H1 (cell line): ENCODE measurements around the gene CSH1. TPM values are rescaled to one million over a fixed set of nuclear protein-coding genes. Genes with fewer than 3 reads are reported as not detected.

ENCODE experiments used
- CTCF ChIA-PET: fragments of 300-600 bp; sonication (Branson Sonifier 250); formaldehyde crosslinking; loops from one replicate; lab custom pipeline; 2021; ENCODE audit not compliant: partially characterized antibody; lab: Charles Lee
- POLR2A ChIA-PET: fragments of 300-600 bp; sonication (Branson Sonifier 250); formaldehyde crosslinking; loops from one replicate; lab custom pipeline; 2021; ENCODE audit warnings: inconsistent platforms; ENCODE audit not compliant: partially characterized antibody; lab: Charles Lee
- DNase-seq, 2 experiments: peaks; one replicate each; pipeline versions ENCODE4 v3.0.0 to v3.0.0-alpha.2; 2010 to 2022; ENCODE audit warnings: low spot score in 2 of 2, low read depth in 1 of 2, mixed read lengths in 1 of 2
- FAIRE-seq: peaks from 2 replicates; lab custom pipeline; 2011; peaks lifted over from hg19 to GRCh38; lab: Jason Lieb, UNC
- H2AFZ ChIP-seq: 2 replicates; pipeline ENCODE4 v1.8.1; 2012; ENCODE audit warnings: low read length, inconsistent platforms
- H2AK5ac ChIP-seq: 2 replicates; pipeline ENCODE4 v1.6.1; 2013; ENCODE audit warnings: low read depth, low read length
- H2BK120ac ChIP-seq: replicated peaks from 2 replicates; pipeline ENCODE3; 2013; ENCODE audit warnings: low read depth, low read length, inconsistent platforms
- H2BK12ac ChIP-seq: 2 replicates; pipeline ENCODE4 v1.6.1; 2013; ENCODE audit warnings: low read depth, low read length
- H2BK15ac ChIP-seq: 2 replicates; pipeline ENCODE4 v1.6.1; 2013; ENCODE audit warnings: low read length
- H2BK20ac ChIP-seq: 2 replicates; pipeline ENCODE4 v1.6.1; 2013; ENCODE audit warnings: low read length
- H2BK5ac ChIP-seq: 2 replicates; pipeline ENCODE4 v1.6.1; 2013; ENCODE audit warnings: low read depth, low read length
- H3K14ac ChIP-seq: 2 replicates; pipeline ENCODE4 v1.6.1; 2013; ENCODE audit warnings: inconsistent platforms; ENCODE audit not compliant: insufficient read length
- H3K18ac ChIP-seq: 2 replicates; pipeline ENCODE4 v1.6.1; 2013; ENCODE audit warnings: low read length; ENCODE audit errors: extremely low read depth
- H3K23ac ChIP-seq: 2 replicates; pipeline ENCODE4 v1.6.1; 2013; ENCODE audit warnings: inconsistent platforms; ENCODE audit not compliant: insufficient read length
- H3K23me2 ChIP-seq: 2 replicates; pipeline ENCODE4 v1.6.1; 2013; ENCODE audit warnings: low read depth, low read length
- H3K27ac ChIP-seq: 2 replicates; pipeline ENCODE4 v1.6.1; 2011; ENCODE audit warnings: low read depth, low read length, inconsistent platforms
- H3K27me3 ChIP-seq, 4 experiments: replicated peaks in 1 of 4; 1 replicate in 1 of 4; 2 replicates in 3 of 4; pipeline versions ENCODE4 v1.6.1 to v1.8.1; 2011 to 2013; ENCODE audit warnings: low read length in 3 of 4, mild to moderate bottlenecking in 3 of 4, inconsistent platforms in 2 of 4, mixed read lengths in 2 of 4, moderate library complexity in 1 of 4; ENCODE audit not compliant: control insufficient read depth in 3 of 4, insufficient read depth in 3 of 4; ENCODE audit errors: extremely low read depth in 1 of 4
- H3K36me3 ChIP-seq, 4 experiments: 2 replicates each; pipeline versions ENCODE4 v1.6.1 to v1.8.1; 2011 to 2013; ENCODE audit warnings: mild to moderate bottlenecking in 4 of 4, low read length in 3 of 4, moderate library complexity in 2 of 4, control low read depth in 1 of 4, inconsistent platforms in 1 of 4; ENCODE audit not compliant: insufficient read depth in 4 of 4, control insufficient read depth in 2 of 4
- H3K4ac ChIP-seq: replicated peaks from 2 replicates; pipeline ENCODE3; 2013; ENCODE audit warnings: low read length, low read depth, mixed read lengths, inconsistent platforms; ENCODE audit not compliant: insufficient read length
- H3K4me1 ChIP-seq, 4 experiments: replicated peaks in 1 of 4; 1 replicate in 1 of 4; 2 replicates in 3 of 4; pipeline versions ENCODE4 v1.6.1 to v1.8.1; 2011 to 2013; ENCODE audit warnings: low read length in 3 of 4, inconsistent platforms in 2 of 4, mixed read lengths in 1 of 4; ENCODE audit not compliant: insufficient read depth in 4 of 4, control insufficient read depth in 3 of 4
- H3K4me2 ChIP-seq, 2 experiments: 2 replicates each; pipeline versions ENCODE4 v1.6.1 to v1.8.1; 2011 to 2013; ENCODE audit warnings: low read depth in 2 of 2, low read length in 2 of 2, control low read depth in 1 of 2, inconsistent platforms in 1 of 2, mild to moderate bottlenecking in 1 of 2; ENCODE audit not compliant: insufficient read depth in 1 of 2
- H3K4me3 ChIP-seq, 4 experiments: fragments of 200-600, 300-600 bp in 1 of 4; sonication (generic), shearing (Covaris generic), sonication (Bioruptor Twin) in 1 of 4; 2 replicates each; pipeline versions ENCODE4 v1.5.1 to v1.8.1; 2011 to 2016; ENCODE audit warnings: low read length in 4 of 4, low read depth in 3 of 4, control low read depth in 2 of 4, inconsistent platforms in 2 of 4, mild to moderate bottlenecking in 2 of 4, mixed read lengths in 1 of 4, moderate library complexity in 1 of 4; ENCODE audit not compliant: insufficient read depth in 2 of 4; ENCODE audit errors: extremely low read depth in 1 of 4
- H3K56ac ChIP-seq: replicated peaks from 2 replicates; pipeline ENCODE3; 2013; ENCODE audit warnings: low read depth, mild to moderate bottlenecking, mixed read lengths, low read length, inconsistent platforms; ENCODE audit not compliant: insufficient read length
- H3K79me1 ChIP-seq: 2 replicates; pipeline ENCODE4 v1.6.1; 2013; ENCODE audit warnings: low read depth, low read length, control low read depth
- H3K79me2 ChIP-seq, 2 experiments: 2 replicates each; pipeline versions ENCODE4 v1.6.1 to v1.8.1; 2012 to 2013; ENCODE audit warnings: low read length in 2 of 2, mild to moderate bottlenecking in 2 of 2, inconsistent platforms in 1 of 2; ENCODE audit not compliant: insufficient read depth in 2 of 2, control insufficient read depth in 1 of 2
- H3K9ac ChIP-seq, 4 experiments: replicated peaks in 1 of 4; 1 replicate in 1 of 4; 2 replicates in 3 of 4; pipeline versions ENCODE4 v1.6.1 to v1.8.1; 2011 to 2013; ENCODE audit warnings: low read depth in 3 of 4, low read length in 3 of 4, control low read depth in 2 of 4, mild to moderate bottlenecking in 2 of 4, moderate library complexity in 2 of 4, inconsistent platforms in 1 of 4; ENCODE audit errors: extremely low read depth in 1 of 4
- H3K9me3 ChIP-seq, 2 experiments: 2 replicates each; pipeline versions ENCODE4 v1.6.1 to v1.8.1; 2012 to 2013; ENCODE audit warnings: mild to moderate bottlenecking in 2 of 2, moderate library complexity in 2 of 2, control low read depth in 1 of 2, inconsistent platforms in 1 of 2, low read depth in 1 of 2, low read length in 1 of 2, mixed read lengths in 1 of 2; ENCODE audit not compliant: insufficient read depth in 2 of 2
- H4K20me1 ChIP-seq, 2 experiments: replicated peaks in 1 of 2; 2 replicates each; pipeline versions ENCODE3 to v1.8.1; 2011 to 2013; ENCODE audit warnings: inconsistent platforms in 2 of 2, low read length in 2 of 2, mild to moderate bottlenecking in 1 of 2; ENCODE audit not compliant: insufficient read depth in 2 of 2, control insufficient read depth in 1 of 2
- H4K5ac ChIP-seq: 2 replicates; pipeline ENCODE4 v1.6.1; 2013; ENCODE audit warnings: low read length, low read depth, mixed read lengths, inconsistent platforms; ENCODE audit not compliant: insufficient read length
- H4K8ac ChIP-seq: 2 replicates; pipeline ENCODE4 v1.8.0; 2013; ENCODE audit warnings: mild to moderate bottlenecking, moderate library complexity, low read length, inconsistent platforms; ENCODE audit not compliant: insufficient read depth; ENCODE audit errors: extremely low read depth
- H4K91ac ChIP-seq: replicated peaks from 2 replicates; pipeline ENCODE3; 2013; ENCODE audit warnings: low read length, mixed read lengths, inconsistent platforms; ENCODE audit not compliant: insufficient read length
- CTBP2 ChIP-seq: IDR thresholded peaks from 2 replicates; pipeline ENCODE4 v1.7.0; 2011; ENCODE audit warnings: borderline replicate concordance, mild to moderate bottlenecking, moderate library complexity, mixed read lengths, low read length; ENCODE audit not compliant: insufficient read depth, insufficient read length
- GTF2F1 ChIP-seq: IDR thresholded peaks from 2 replicates; pipeline ENCODE4 v1.6.1; 2012; ENCODE audit warnings: low read depth, low read length, improper control_type of control experiment, borderline replicate concordance
- HDAC6 ChIP-seq: IDR thresholded peaks from one replicate; pipeline ENCODE4 v1.7.1; 2012; ENCODE audit warnings: low read depth, mild to moderate bottlenecking, inconsistent platforms, low read length, moderate library complexity
- KDM5A ChIP-seq: fragments of 200-600 bp; IDR thresholded peaks from 2 replicates; pipeline ENCODE4 v1.7.1; 2012; ENCODE audit warnings: mild to moderate bottlenecking, low read length, inconsistent platforms, mixed read lengths
- POLR2AphosphoS5 ChIP-seq: IDR thresholded peaks from 2 replicates; pipeline ENCODE4 v1.6.1; 2011; ENCODE audit warnings: low read depth, low read length
- RAD21 ChIP-seq, 2 experiments: IDR thresholded peaks in 1 of 2; conservative IDR thresholded peaks in 1 of 2; 2 replicates each; pipeline ENCODE4 v1.6.1; 2011; ENCODE audit warnings: low read depth in 2 of 2, low read length in 2 of 2, improper control_type of control experiment in 1 of 2, inconsistent platforms in 1 of 2, mild to moderate bottlenecking in 1 of 2, moderate library complexity in 1 of 2
- SUZ12 ChIP-seq: fragments of 200-600 bp; sonication (generic); IDR thresholded peaks from 2 replicates; pipeline ENCODE4 v1.6.1; 2012; ENCODE audit warnings: mild to moderate bottlenecking, inconsistent platforms, low read length, moderate library complexity, mixed read lengths
- WGBS, 2 experiments: shearing (Covaris generic) in 1 of 2; methylation state at CpG; one replicate each; pipeline versions ENCODE4 v1.1.6 to v1.1.7; 2013 to 2015; ENCODE audit warnings: low lambda C conversion rate in 2 of 2, mixed read lengths in 2 of 2, inconsistent platforms in 1 of 2, low coverage in 1 of 2, missing lambda C conversion rate in 1 of 2; ENCODE audit not compliant: insufficient replicate concordance in 2 of 2, insufficient coverage in 1 of 2, insufficient read length in 1 of 2; ENCODE audit errors: extremely low coverage in 1 of 2, missing lambda C conversion rate in 1 of 2; 5-methylcytosine and 5-hydroxymethylcytosine counted together
- polyA plus RNA-seq, 7 experiments: library from polyadenylated mRNA; depleted of rRNA in 3 of 7; stranded (reverse) in 5 of 7; unstranded in 2 of 7; fragments of >200 nt in 5 of 7; fragments of 200-250 nt in 2 of 7; gene quantifications; 1 replicate in 5 of 7; 2 replicates in 1 of 7; 4 replicates in 1 of 7; pipeline versions ENCODE4 v1.2.1 to v1.2.3, GENCODE V29; 2011 to 2013; ENCODE audit warnings: missing spikeins in 2 of 7, mixed read lengths in 2 of 7
- total RNA-seq: library from RNA; stranded (reverse); fragmentation: NEBNext Ultra II Directional; extraction: Animal tissue kit (Norgen Biotek cat#: 25700); gene quantifications from 2 replicates; pipeline ENCODE4 v1.2.1, GENCODE V29; 2021

Gene CSH1
- total and polyA plus RNA-seq, 2 of the 8 experiments (the other 6 are each of a cell fraction or from before 2014, with no cell fraction given), result 0.12 TPM; not detected in 1

GRCh38 chr17:63926164-63926563, 29.8 kb upstream of the CSH1 start:
- Histone ChIP-seq H4K5ac (no peak overlapping the region), H3K79me1 (no peaks in the 10 kb centered on the region), H2BK15ac (no peak overlapping the region), H2BK12ac (no peak overlapping the region), H3K14ac (no peak overlapping the region), H3K4ac (no peak overlapping the region), H3K27me3 (no peaks in the 10 kb centered on the region), H2AK5ac (no peak overlapping the region), H3K23me2 (no peaks in the 10 kb centered on the region), H3K79me2 (no peaks in the 10 kb centered on the region), H2BK120ac (no peak overlapping the region), H2AFZ (no peak overlapping the region), H3K4me2 (no peak overlapping the region), H3K9me3 (no peaks in the 10 kb centered on the region), H3K4me1 (peaks cover 0 to 7% (median 5%) of the 10 kb centered on the region in 4 experiments; a peak in 5 of 7 replicates), H4K8ac (no peak overlapping the region), H4K91ac (no peak overlapping the region), H3K9ac (no peak overlapping the region)
- WGBS, 2 experiments, result 83% methylated on average over 2 of the region's 2 CpGs; no CpG with 5 or more reads in 1 of the 2 experiments
- CTCF ChIA-PET, result interaction anchor here (0.7 to 5.9 kb wide), 7 partner anchors 9 to 273 kb away, joined by 3 to 25 read pairs (median 4); no protein-coding TSS in a partner anchor
- TF ChIP-seq HDAC6 (no peak), POLR2AphosphoS5 (no peak), SUZ12 (no peak), GTF2F1 (no peak), KDM5A (no peak), CTBP2 (no peak), RAD21 (IDR thresholded peaks at IDR 0.05 in 1 of 2, conservative IDR thresholded peaks at IDR 0.05 in 1 of 2; ENCODE audit: low read depth in 2 of 2, low read length in 2 of 2) (no peak)
- TF ChIP-seq, all 59 proteins: peak for 0
- no peak overlapping the region for H2BK20ac ChIP-seq
- H4K20me1 ChIP-seq, result no peaks in the 10 kb centered on the region
- H3K36me3 ChIP-seq, result no peaks in the 10 kb centered on the region
- no peak for FAIRE-seq
- no peak overlapping the region for H2BK5ac ChIP-seq
- POLR2A ChIA-PET, result interaction anchor here (1.0 kb wide), 1 partner anchor 8 kb away, joined by 3 read pairs; no protein-coding TSS in a partner anchor
- no peak overlapping the region for H3K23ac ChIP-seq
- no peak for DNase-seq
- H3K18ac ChIP-seq, result no peak overlapping the region
- no peak overlapping the region for H3K27ac ChIP-seq
- no peak overlapping the region for H3K4me3 ChIP-seq
- H3K56ac ChIP-seq, result no peak overlapping the region
